Left renal pelvis (tissue), 4 donors: Measurements from ENCODE around the gene RFLNA. TPM values are rescaled to one million over a fixed set of nuclear protein-coding genes. Genes with fewer than 3 reads are reported as not detected.
"Not testable (repeated sequence)": the region's sequence is repeated elsewhere in the genome, so short reads cannot be mapped to it uniquely, and the experiment has no call there.

Experiments used
- DNase-seq, 4 donors: peaks; one replicate each; pipeline ENCODE4 v3.0.0-alpha.2; 2013; ENCODE audit warnings: low read depth in 4 of 4, low spot score in 3 of 4
- polyA plus RNA-seq, 4 donors: library from polyadenylated mRNA; unstranded; fragments of 120-200 nt; gene quantifications; one replicate each; pipeline ENCODE4 v1.2.1, GENCODE V29; 2013; ENCODE audit not compliant: insufficient read length in 4 of 4

RFLNA gene
- polyA plus RNA-seq, 4 donors = 6.7 to 18.3 (median 7.4) TPM

DNA sequence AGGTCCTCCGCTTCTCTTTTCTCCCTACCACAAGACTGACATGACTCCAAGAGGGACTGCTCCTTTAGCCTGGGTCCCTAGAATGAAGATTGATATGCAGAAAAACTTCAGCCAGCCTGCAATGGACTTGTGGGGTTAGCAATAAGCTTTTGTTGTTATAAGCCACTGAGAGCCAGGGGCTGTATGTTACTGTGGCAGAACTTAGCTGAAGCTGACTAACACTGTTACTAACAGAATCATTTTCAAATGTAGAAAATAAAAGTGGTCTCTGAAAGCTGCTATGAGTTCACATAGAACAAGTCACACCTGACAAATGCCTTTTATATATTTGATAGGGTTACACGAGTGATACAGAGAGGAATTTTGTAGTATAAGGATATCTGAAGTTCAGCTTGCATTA lies 13.6 kb upstream of the RFLNA start:
- DNase-seq = no peak

DNA sequence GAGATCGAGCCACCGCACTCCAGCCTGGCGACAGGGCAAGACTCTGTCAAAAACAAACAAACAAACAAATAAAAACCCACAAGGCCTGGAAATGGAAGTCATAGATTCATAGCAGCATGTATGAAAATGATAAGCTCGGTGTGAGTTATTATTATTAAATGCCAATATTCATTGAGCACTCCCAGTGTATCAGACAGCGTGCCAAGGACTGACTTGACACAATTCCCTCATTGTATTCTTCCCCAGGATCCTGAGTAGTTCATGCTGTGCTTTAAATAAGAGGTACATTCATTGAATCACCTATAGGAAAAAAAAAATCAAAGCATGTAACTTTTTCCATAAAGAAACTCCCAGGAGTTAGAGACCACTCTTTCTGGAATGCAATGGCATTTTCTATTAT lies 12.6 kb upstream of the RFLNA start:
- no peak for DNase-seq

DNA sequence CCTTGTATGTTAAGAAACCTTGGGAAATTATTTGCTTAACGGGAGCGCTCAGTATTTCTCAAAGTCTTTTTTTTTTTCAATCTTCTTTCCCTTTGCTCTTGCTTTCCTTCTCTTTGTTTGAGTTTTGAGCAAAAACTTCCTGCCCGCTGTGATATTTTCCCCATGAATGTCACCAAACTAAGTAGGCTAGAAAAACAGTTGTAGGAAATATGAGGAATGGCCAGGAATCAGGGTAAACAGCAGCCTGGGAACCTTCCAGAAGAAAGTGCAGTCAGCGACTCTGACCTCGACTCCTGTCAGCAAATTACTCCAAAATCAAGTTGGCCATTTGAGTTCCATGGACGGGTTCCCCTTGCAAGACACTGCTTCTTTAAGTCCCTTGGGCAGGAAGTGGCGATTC lies 11.6 kb upstream of the RFLNA start:
- DNase-seq = no peak

DNA sequence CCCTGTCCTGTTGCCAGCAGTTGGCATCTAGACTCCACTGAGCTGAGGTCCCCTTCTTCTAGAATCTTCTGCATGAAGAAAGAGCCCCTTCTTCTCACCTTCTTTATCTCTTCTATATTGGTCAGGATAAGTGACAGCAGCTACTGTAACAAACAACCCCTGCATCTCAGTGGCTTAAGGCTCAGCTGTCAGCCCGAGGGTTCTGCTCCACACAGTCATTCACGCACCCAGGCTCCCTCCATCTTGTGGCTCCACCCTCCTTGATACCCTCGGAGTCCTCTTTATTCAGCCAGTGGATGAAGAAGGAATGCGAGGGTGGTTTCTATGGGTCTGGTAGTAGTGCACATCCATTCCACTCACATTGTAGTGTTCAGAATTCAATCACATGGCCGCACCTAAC lies 10.5 kb upstream of the RFLNA start:
- DNase-seq = no peak

DNA sequence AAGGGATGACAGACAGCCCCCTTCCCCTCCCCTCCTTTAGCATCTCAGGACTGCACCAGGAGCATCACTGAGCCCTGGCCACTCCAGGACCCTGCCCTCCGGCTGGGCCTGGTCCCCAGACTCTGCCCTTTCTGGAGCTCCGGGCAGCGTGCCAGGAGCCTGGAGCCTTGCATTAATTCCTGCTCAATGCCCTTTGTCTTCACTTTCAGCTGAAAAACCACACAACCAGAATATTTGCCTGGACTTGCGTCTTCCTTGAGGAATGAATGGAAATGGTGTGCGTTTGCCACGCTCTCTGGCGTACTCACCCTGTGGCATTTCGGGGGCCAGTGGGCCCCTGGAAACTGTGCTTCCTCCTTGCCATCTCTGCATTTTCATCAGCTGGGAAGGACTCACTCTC lies 8.5 kb upstream of the RFLNA start:
- DNase-seq = no peak

DNA sequence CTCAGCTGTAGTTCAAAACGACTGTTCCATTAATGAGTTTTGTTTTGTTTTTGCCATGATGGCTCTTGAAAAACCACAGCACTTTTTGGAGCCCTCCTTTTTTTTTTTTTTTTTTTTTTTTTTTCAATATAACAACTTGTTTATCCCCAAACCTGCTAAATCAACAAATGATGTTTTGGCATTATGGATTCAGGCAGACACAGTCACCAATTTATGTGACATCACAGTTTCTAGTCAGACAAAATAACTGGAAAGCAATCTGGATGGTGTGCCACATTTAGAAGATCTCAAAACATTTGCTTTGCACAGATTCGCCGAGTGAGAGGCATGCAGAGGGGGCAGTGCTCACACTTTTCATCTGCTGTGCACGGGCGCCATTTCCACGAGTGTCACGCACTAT lies 7.9 kb upstream of the RFLNA start:
- DNase-seq = no peak

DNA sequence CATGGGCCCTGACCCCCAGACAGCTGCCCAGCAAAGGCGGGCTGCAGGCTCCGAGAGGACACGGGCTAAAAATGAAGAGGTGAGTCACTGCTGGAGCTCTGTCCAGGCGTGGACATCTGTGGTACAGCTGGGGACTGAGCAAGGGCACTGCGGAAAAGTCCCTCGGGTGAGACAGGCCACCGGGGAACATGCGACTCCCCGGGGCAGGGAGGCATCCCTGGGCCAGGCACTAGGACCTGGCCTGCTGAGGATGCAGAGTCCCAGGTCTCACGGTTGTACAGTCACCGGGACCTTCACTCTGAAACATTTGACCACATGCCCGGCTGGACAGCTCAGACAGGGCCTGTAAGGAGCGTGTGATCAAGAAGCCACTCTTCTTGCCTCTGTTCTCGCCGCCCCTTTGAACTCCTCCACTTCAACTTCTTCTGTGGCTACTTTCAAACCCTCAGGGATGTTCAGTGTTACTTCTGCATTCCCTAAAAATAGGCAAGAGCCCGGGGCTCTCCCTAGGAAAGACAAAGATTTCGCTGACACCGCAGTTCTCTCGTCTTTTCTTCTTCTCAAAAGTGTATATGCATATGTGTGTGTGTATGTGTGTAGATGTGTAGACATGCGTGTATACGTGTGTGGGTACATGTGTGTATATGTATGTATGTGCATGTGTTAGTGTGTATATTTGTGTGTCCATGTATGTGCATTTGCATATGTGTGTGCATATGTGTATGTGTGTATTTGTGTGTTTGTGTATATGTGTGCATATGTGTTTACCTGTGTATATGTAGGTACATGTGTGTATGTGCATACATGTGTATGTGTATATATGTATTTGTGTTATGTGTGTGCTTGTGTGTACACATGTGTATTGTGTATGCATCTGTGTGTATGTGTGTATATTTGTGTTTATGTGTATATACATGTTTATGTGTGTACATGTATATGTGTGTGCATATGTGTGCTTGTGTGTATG lies 5.0 kb upstream of the RFLNA start:
- DNase-seq = no peak

DNA sequence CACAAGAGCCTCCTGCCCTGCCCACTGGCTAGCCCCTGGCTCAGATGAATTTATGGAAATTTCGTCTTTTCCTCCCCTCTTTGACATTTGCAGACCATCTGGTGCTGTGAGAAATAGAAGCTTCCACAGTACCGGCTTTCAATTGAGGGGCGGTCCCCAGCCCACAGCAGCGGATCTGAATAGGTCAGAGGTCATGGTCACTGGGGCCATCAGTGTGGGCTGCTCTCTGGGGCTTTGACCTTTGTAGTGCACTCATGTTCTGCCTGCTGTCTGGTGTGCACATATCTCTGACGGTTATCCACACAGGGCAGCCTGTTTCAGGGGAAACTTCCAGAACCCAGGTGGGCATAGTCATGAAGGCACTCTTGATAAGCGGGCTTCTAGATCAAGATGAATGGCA lies 2.5 kb upstream of the RFLNA start:
- no peak for DNase-seq

DNA sequence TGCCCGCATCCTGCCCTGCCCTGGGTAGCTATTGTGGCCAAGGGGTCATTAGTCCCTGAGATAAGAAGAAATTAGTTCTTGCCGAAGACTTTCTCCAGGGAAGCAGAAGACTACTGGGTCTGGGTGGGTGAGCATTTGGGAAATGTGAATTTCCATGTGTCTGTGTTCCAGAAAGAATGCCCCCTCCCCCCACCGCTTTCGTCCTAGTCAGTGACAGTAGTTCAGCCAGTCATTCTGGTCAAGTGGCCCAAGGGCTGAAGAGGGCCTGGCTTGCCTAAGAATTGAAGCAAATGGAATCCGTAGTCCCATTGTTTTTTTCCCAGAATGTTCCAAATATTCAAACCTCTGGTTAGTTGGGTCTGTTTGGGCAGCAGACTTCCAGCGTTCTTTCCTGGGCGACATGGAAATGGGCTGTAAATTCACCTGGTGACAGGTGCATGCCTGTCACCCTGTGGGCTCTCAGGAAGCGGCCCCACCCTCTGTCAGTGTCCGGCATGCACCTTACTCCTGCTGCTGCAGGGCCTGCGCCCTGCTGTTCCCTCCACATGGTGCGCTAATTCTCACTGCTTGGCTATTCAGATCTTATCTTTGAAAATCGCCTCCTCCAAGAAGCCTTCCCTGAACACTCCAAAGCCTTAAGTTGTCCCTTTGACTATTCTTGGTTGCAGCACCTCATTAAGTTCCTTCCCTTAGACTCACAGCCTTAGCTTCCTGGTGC lies 1.4 kb upstream of the RFLNA start:
- DNase-seq = no peak

DNA sequence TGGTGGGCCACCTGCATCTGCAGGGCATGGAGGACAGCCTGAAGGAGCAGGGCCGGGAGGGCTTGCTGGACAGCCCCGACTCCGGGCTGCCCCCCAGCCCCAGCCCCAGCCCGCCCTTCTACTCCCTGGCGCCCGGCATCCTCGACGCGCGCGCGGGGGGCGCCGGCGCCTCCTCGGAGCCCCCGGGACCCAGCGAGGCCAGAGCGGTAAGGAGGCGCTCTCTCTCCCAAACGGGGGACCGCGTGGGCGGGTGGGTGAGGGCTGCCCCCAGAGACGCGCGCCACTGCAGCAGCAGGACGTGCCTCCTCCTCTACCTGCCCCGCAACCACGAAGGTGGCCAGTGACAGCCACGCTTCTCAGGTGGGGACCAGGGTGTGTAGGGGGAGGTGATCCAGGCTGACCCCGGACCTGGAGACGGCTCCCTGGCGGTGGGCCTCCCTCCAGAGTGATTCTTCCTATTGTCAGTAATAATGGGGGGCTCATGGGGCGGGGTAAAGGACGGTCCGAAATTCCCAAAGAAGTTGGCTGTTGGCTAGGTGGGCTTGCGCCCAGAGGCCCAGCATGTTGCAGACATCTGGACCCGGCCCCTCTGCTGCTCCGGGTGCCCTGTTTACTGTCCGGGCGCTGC lies 652 bp downstream of the RFLNA start:
- no peak for DNase-seq

DNA sequence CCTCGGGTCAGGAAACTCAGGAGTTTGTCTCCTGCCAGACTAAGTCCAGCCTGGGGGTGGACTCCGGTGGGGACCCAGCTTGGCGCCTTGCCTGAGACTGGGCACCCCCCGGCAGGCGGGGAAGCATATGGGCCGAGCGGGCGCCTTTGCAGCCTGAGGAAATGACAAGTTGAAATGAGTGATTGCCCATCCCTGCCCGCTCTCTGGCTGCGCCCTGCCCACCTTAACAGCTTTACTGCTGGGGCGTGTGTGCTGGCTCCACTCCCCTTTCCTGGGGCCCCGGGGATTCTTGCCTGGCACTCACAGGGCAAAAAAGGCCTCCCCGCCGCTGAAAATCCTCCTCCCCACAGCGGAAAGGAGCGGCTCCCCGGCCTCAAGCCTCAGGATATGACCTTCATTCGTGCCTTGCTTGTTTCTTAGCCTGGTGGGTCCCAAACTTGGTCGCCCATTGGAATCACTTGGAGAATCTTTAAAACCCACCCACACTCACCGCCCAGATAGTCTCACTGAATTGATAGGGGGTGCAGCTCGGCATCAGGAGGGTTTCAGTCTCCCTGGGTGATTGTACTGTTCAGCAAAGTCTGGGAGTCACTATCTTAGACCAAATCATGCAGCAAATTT lies 1.5 kb downstream of the RFLNA start:
- DNase-seq = no peak

DNA sequence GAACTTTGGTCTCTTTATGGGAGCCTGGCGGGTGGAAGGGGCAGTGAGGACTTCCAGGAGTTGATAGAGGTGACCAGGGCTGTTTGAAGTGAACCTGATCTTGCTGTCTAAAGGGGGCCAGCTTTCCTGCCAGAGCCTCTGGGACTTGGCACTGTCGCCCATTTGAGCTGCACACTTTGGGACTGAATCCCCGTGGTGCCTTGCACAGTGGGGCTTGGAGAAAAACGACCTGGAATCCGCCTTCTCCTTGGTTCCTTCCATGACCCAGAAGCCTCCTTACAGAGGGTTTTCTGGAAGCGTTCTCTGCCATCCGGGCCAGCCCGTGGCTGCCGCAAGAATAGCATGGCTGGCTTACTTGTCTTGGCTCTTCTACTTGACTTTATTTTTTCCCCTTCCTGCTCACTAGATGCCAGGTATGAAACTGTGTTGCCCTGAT lies 2.0 kb downstream of the RFLNA start:
- DNase-seq = no peak

DNA sequence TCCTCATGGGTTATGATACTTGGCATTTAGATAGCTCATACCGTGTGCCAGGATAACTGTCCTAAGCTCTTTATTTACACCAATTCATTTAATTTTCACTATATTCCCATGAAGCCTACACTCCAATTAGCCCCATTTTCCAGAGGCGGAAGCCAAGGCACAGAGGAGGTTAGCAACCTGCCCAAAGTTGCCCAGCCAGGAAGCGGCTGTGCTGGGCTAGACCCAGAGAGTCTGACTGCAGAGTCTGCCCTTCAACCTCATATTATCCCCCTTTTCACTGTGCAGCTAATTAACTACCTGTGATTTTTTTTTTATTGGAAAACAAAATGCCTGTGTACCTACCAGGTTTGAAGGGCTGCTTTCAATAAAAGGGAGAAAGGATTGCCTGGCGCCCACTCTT lies 2.5 kb downstream of the RFLNA start:
- DNase-seq = no peak

DNA sequence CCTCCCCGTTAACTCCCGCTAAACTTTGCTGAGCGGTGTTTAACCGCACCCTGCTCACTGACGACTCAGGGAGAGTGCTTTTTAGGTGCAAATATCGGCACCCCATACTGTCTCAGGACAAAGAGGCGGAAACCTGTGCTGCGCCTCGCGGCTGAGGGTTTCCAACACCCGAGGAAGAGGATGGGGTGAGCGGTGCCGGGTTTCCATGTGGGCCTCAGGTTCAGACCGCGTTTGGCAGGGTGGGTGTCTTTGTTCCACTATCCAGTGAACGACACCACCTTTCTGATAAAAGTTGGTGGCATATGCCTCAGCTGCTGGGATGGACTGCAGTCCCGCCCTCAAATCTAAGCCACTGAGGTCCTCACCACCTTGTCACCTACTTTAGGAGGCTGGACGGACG lies 3.0 kb downstream of the RFLNA start:
- DNase-seq = no peak

DNA sequence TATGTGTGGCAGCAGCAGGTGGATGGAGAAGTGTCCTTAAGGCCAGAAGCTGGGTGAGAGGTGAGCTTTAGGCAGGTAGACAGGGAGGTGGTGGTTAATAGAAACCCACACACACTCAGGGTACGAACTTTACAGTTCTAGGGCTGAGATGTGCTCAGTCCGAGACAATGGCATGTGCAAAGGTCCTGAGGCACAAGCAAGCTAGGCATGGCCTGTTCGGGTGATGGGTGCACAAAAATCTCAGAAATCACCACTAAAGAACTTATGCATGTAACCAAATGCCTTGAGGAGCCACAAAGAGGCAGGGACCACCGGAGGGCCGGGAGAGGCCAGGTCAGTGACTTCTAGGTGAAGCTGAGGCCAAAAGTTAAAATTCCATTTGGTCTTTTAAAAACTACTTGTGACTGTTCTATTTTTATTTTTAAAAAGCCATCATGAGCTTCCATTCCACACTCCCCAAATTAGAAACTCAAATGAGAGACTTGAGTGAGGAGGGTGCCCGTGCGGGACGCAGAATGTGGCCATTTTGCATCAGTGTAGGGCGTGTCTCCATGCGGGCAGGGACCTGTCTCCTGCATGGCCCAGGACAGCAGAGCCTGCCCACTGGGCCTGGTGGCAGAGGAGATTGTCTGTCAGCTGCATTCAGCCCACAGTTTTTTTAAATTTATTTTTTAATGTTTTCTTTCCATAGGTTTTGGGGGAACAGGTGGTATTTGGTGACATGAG lies 4.0 kb downstream of the RFLNA start:
- no peak for DNase-seq

DNA sequence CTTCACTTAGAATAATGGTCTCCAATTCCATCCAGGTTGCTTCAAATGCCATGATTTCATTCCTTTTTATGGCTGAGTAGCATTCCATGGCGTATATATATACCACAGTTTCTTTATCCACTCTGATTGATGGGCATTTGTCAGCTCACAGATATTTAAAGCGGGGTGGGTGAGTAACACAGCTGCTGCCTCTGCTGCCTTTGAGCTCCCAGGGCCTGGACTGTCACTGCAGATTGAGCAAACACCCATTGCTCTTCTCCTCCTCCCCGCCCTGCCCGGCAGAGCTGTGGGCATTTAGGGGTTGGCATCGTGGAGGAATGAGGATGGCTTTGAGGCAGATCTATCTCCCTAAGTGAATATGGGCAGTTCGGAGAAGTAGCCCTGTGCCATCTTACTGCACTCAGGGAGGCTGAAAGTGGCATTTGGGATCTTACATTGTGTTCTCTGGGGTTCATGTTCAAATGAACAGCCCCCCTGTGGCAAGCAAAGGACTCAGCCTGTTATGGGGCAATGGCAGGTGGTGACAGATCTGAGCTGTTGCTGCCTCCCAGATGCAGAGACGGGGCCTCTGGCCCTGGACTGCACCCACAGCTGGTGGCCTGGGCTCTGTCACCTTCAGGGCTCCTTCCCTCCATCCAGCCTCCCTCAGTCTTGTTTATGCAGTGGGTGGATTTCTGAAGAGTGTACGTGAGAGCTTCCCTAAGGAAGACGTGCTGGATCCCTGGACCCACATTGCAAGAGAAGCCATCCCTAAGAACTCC lies 4.9 kb downstream of the RFLNA start:
- no peak for DNase-seq

DNA sequence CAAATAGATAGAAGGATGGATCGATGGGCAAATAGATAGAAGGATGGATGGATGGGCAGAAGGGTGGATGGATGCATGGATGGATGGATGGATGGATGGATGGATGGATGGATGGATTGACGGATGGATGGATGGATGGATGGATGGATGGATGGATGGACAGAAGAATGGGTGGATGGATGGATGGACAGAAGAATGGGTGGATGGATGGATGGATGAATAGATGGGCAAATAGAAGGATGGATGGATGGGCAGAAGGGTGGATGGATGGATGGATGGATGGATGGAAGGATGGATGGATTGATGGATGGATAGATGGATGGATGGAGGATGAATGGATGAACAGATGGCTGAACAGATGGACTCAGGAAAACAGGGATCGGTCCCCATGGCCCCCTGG lies 5.8 kb downstream of the RFLNA start:
- DNase-seq = not testable (repeated sequence)

DNA sequence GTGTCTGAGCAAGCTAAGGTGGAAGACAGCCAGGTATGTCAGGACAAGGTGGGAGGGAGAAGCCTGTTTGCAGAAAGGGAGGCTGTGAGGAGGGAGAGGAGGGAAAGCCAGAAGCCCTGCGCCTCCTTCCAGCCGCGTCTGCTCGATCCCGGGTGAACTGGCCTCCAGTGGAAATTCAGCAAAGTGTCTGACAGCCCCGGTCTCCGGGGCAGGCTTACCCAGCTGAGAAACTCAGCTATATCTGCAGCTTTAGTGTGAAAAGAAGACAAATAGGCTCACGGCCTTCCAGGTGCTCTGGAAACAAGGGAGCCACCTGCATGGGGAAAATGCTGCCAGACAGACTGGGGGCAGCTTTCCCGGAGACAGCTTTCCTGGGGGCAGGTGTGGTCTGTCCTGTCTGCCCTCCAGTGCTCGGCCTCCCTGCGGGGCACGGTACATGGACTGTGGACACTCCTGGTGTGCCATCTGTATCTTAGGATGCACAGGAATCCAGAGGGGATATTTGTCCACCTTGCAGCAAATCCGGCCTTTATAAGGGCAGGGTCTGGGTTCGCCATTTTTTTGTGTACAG lies 6.3 kb downstream of the RFLNA start:
- DNase-seq = no peak

DNA sequence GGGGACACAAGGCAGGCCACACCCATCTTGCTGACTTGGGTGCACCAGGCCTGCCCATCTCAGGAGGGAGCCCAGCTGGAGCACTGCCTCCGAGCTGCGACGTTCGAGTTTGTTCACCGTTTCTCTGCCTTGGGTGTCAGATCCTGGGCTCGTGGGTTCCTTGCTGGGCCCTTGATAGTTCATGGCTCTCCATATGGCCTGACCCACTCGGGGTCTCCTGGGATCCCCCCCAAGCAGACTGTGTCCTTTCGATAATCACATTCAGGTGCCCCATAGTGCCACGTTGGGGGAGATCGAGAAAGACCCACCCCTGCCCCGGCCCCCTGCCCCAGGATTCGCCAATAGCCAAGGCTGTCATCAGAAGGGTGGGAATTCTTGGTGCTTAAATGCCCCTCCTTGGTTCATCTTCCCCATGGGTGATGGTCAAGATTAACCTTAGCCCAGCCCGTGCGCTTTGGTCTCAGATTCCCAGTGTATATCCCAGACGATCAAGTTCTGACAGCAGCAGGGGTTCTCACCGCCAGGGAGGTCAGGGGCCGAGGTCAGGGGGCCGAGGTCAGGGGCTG lies 7.4 kb downstream of the RFLNA start:
- DNase-seq = no peak
